Tibial nerve (tissue), 4 donors: ENCODE measurements around the gene HSPA6. TPM values are rescaled to one million over a fixed set of nuclear protein-coding genes. Genes with fewer than 3 reads are reported as not detected.

Experiments
- total RNA-seq, 4 donors: library from RNA; depleted of rRNA; stranded (reverse); fragments of >200 nt; gene quantifications; one replicate each; pipeline ENCODE4 v1.1.0, GENCODE V29; 2016

HSPA6 gene
- total RNA-seq, 4 donors from 2014 or later, result 2.5 to 8.1 (median 5.4) TPM

Other genes starting within 250 kb of the HSPA6 start
- gene MPZ, start 214.6 kb upstream of the HSPA6 start, total RNA-seq, result 1,000 to 10,000 TPM in 3 of 4 donors, 100 to 1,000 TPM in 1; 570 to 1,776 (median 1,657) TPM
- gene SDHC, start 210.2 kb upstream of the HSPA6 start, total RNA-seq, result 100 to 1,000 TPM in 1 of 4 donors, 10 to 100 TPM in 3; 27.9 to 144 (median 48.4) TPM
- gene CFAP126, start 156.7 kb upstream of the HSPA6 start, total RNA-seq, result under 1 TPM in 1 of 4 donors, not detected in 3; 0.90 TPM
- 10 to 100 TPM; 33.3 to 76.8 (median 52.1) TPM for gene FCGR2A, start 19.1 kb upstream of the HSPA6 start, total RNA-seq
- gene FCGR3A, start 25.3 kb downstream of the HSPA6 start, total RNA-seq, result 10 to 100 TPM in 3 of 4 donors, 1 to 10 TPM in 1; 9.4 to 31.2 (median 22.1) TPM
- gene FCGR3B, start 106.6 kb downstream of the HSPA6 start, total RNA-seq, result 1 to 10 TPM in 2 of 4 donors, under 1 TPM in 1, not detected in 1; 0.63 to 2.8 (median 1.8) TPM
- 10 to 100 TPM; 18.6 to 50.9 (median 32.3) TPM for gene FCGR2B, start 138.6 kb downstream of the HSPA6 start, total RNA-seq
- 1 to 10 TPM in 2 of 4 donors, under 1 TPM in 1, not detected in 1; 0.60 to 2.1 (median 1.1) TPM for gene FCRLA, start 182.7 kb downstream of the HSPA6 start, total RNA-seq
- 1 to 10 TPM; 2.4 to 4.7 (median 2.6) TPM for gene FCRLB, start 197.0 kb downstream of the HSPA6 start, total RNA-seq
- gene DUSP12, start 225.2 kb downstream of the HSPA6 start, total RNA-seq, result 10 to 100 TPM; 33.5 to 40.6 (median 39.3) TPM
- gene ATF6, start 241.8 kb downstream of the HSPA6 start, total RNA-seq, result 10 to 100 TPM; 26.1 to 35.4 (median 32.3) TPM